NT2/D1 (cell line): ENCODE data around the gene ZDHHC11.
"Not testable (repeated sequence)": the region's sequence is repeated elsewhere in the genome, so short reads cannot be mapped to it uniquely, and the experiment has no call there.

Experiments
- SUZ12 ChIP-seq: IDR thresholded peaks from 2 replicates; pipeline ENCODE4 v1.6.1; 2011; ENCODE audit not compliant: insufficient read length, insufficient read depth; ENCODE audit errors: extremely low read depth
- YY1 ChIP-seq: IDR thresholded peaks from 2 replicates; pipeline ENCODE4 v1.6.1; 2011; ENCODE audit not compliant: insufficient read length, insufficient read depth
- ZNF274 ChIP-seq: IDR thresholded peaks from 2 replicates; pipeline ENCODE4 v1.6.1; 2011; ENCODE audit warnings: mild to moderate bottlenecking, low read depth, low read length

DNA sequence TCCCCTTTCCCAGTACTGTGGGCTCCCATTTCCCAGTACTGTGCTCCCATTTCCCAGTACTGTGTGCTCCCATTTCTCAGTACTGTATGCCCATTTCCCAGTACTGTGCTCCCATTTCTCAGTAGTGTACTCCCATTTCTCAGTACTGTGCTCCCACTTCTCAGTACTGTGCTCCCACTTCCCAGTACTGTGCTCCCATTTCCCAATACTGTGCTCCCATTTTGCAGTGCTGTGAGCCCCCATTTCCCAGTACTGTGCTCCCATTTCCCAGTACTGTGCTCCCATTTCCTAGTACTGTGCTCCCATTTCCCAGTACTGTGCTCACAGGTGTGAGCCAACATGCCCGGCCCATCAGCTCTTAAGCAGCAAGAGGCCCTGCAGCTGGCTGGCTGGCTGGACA is 54.9 kb downstream of the ZDHHC11 start:
- not testable (repeated sequence) for TF ChIP-seq SUZ12, YY1, ZNF274
